HG03039 (cell line): ENCODE results near the gene MXI1.

Experiments used
- ATAC-seq: cut with Tn5 transposase; IDR thresholded peaks from one replicate; pipeline ENCODE4 v1.9.1; 2021; ENCODE audit warnings: mild to moderate bottlenecking, moderate library complexity; ENCODE audit not compliant: unreplicated experiment

MXI1 gene

DNA sequence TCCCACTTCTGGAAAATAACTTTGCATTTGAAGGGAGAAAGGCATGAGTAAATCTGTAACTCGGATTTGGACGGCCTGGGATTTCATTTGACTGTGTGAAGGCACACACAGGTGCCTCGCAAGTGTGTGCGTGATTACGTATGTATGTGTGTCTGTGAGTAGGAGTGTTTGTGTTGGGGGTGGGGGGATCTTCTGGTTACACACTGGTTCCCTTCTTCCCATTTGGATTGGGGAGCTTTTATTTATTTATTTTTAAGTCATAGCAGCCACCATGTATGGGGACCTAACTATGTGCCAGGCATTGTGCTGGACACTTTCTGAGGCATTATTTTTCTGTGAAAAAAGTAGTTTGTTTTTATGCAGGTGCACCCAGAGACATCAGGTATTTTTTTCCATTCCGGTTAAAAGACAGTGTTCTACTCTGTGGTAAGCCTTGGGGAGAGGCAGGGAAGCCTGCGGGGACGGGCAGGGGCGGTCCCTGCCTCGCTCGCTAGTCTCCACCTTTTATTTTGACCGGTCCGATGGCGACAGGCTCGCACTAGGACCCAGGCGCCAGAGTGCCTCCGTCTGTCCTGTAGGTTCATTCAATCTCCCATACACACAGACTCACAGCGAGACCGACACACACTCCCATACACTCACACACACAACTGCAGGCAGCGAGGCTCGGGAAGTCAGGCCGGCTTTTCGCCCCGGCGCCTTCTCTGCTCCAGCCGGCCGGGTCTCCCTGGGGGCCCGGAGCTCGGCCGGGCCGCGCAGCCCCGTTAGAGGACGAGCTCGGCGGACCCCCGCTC is at the start of gene MXI1:
TSS of gene MXI1 (plus strand) at position 595 of the 794 bp plus-strand sequence. CDS start 204 bp downstream, outside the sequence.
- ATAC-seq = peak; percentile 46

GRCh38 chr10:110158051-110159005 is 49.1 kb upstream of the MXI1 start:
- ATAC-seq = no peak

GRCh38 chr10:110160081-110160480 is 47.3 kb upstream of the MXI1 start:
- no peak for ATAC-seq

- ATAC-seq = no peak
Measured at GRCh38 chr10:110160522-110160921, 46.9 kb upstream of the MXI1 start.

DNA sequence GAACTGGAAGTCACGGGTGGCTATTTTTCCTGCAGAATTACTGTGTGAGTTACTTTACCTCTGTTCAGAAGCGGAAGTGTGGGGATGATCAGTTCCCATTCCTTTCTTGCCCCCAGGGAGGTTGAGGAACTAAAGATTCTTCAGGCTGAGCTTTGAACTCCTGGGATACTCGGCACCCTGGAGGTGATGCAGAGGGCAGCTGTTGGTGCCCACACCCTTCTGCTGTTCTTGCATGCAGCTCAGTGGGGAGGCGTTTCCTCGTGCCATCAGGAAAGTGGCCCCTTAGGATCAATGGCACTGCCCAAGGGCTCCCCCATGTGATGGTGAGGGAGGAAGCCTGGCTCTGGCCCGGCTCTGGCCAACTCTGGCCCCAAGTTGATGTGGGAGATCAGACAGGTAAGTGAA is 44.7 kb upstream of the MXI1 start:
- no peak for ATAC-seq

- ATAC-seq = no peak
Measured at GRCh38 chr10:110163192-110163773, 44.1 kb upstream of the MXI1 start.

- ATAC-seq = no peak
Measured at GRCh38 chr10:110163841-110164240, 43.6 kb upstream of the MXI1 start.

DNA sequence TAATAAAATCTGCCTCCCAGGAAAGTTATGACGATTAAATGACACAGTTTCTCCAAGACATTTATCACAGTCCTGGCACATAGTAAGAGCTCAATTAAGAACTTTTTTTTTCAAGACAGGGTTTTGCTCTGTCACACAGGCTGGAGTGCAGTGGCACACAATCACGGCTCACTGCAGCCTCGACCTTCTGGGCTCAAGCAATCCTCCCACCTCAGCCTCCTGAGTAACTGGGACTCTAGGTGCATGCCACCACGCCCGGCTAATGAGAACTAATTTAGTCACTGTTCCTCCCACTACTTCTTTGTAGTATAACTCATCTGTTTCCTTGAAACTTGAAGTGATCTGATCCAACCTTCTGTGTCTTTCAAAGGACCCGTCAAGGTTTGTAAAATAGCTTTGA is 42.2 kb upstream of the MXI1 start:
- no peak for ATAC-seq

- ATAC-seq = no peak
Measured at GRCh38 chr10:110167149-110167548, 40.3 kb upstream of the MXI1 start.

DNA sequence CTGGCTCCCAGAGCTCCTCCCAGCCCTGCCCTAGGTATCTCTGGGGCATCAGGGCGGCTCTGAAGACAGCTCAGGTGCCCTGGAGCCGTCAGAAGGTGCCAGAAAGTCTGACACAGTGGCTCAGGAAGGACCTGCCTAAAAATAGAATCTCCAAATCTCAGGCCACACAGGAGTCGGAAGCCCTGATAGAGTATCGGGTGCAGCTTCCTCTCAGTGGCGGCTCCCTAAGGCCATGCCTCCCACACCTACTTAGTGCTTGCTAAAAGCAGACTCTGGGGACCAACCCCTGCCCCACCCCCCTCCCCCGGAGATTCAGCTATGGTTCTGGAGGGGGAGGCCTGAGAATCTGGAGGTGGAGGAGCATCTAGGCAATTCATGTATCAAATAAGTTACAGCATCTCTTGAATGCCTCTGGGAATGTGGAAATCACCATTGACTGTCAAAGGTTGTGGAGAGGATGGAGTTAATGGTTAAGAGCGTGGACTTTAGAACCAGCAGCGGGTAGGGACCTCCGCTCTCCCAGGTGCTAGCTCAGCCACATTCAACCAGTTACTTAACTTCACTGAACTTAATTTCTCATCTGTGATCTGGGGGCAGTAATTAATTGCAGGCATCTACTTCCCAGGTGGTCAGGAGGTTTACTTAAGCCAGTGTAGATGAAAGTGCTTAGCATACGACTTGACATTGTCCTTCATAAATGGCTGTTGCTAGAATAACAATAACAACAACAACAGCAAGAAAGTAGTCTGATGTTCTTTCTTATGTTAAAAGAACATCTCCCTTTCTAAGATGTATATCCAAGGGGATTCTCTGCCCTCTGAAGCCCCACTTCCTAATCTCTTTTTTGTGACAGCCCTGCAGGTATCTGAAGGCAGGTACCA is 38.6 kb upstream of the MXI1 start:
- ATAC-seq = no peak

- ATAC-seq = no peak
Measured at GRCh38 chr10:110169586-110169985, 37.8 kb upstream of the MXI1 start.

- no peak for ATAC-seq
Measured at GRCh38 chr10:110170142-110170971, 37.0 kb upstream of the MXI1 start.

GRCh38 chr10:110171032-110171431 is 36.4 kb upstream of the MXI1 start:
- no peak for ATAC-seq

DNA sequence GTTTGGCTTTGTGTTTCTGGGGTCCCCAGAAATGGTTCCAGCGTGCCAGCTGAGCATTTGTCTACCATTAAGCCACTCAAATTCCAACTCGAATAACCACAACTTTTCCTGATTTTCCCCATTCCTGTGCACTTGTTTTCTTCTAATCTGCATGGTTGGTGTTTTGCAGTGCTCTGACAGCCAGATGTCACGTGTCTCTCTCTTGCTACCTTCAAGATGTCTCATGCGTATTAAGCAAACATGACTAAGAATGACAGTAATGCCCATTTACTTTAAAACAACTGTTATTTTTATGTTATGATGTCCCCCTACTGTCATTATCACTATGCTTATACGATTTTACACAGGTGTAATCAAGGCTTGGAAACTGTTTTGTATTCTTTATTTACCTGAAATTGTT is 35.2 kb upstream of the MXI1 start:
- no peak for ATAC-seq

DNA sequence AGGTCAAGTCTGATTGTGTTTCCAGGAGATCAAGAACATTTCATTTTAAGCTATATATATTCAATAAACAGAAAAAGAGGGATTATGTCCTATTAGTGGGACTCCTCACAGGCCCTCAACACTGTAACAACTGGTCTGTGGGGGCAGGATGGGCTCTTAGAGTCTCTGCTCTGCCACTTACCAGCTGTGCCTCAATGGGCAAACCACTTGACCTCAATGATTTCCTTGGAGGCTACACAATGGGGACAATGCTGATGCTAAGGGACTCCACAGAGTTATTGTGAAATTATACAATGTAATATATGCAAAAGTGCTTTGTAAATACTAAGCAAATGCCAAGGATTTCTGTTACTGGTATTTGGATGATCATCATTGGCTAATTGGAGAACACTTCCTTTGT is 33.2 kb upstream of the MXI1 start:
- no peak for ATAC-seq

DNA sequence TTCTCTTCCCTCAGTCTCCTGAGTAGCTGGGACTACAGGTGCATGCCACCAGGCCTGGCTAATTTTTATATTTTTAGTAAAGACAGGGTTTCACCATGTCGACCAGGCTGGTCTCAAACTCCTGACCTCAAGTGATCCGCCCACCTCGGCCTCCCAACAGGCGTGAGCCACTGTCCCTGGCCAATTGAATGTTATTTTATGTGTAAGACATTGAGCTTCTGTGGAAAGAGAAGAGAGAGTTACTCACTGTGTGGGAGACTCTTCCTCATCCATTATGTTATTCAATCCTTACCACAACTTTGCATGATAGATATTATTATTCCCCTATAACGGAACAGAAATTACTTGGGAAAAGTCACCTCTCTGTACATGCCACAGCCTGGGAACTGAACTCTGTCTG is 32.6 kb upstream of the MXI1 start:
- ATAC-seq = no peak

- no peak for ATAC-seq
Measured at GRCh38 chr10:110175406-110175805, 32.0 kb upstream of the MXI1 start.

- ATAC-seq = no peak
Measured at GRCh38 chr10:110176141-110177030, 31.0 kb upstream of the MXI1 start.

- no peak for ATAC-seq
Measured at GRCh38 chr10:110179220-110179619, 28.2 kb upstream of the MXI1 start.
